ENCODE results near the gene PIK3CD.
A peak's percentile ranks its signal among the peaks of the same experiment; 100 is the strongest.

Gene PIK3CD

GRCh38 chr1:9730096-9730901 is 78.8 kb downstream of the PIK3CD start:
- Histone ChIP-seq H3K27me3 (ENCODE audit: insufficient read depth, low read length) (no peaks in the 10 kb centered on the region), H3K9ac (ENCODE audit: low read length) (no peak overlapping the region), H3K36me3 (ENCODE audit: insufficient read depth, low read length) (peaks cover 89% of the 10 kb centered on the region), H3K4me2 (ENCODE audit: low read length) (no peak overlapping the region), H2AFZ (ENCODE audit: low read length) (no peak overlapping the region), H3K9me2 (ENCODE audit: low read depth, low read length) (no peaks in the 10 kb centered on the region), H3K4me1 (ENCODE audit: insufficient read depth, low read length, severe bottlenecking) (peaks cover 7% of the 10 kb centered on the region), H4K20me1 (ENCODE audit: insufficient read depth, low read length) (no peaks in the 10 kb centered on the region), H3F3A (ENCODE audit: insufficient read depth, low read length) (0 out of 2 replicates have a peak, but pooled peaks cover 3% of the 10 kb centered on the region), H3K9me3 (ENCODE audit: low read length) (no peaks in the 10 kb centered on the region), H3K27ac (ENCODE audit: low read depth, low read length, poor library complexity, severe bottlenecking) (peak overlapping the region; percentile 56), H3K79me2 (ENCODE audit: insufficient read depth, low read length) (no peaks in the 10 kb centered on the region), H3K4me3 (ENCODE audit: low read depth, low read length, poor library complexity, severe bottlenecking) (no peak overlapping the region)
- TF ChIP-seq CTCF (IDR thresholded peaks at IDR 0.05; ENCODE audit: low read length) (no peak), EZH2 (IDR thresholded peaks at IDR 0.05; ENCODE audit: borderline replicate concordance, low read length) (no peak)

GRCh38 chr1:9731051-9731537 is 79.6 kb downstream of the PIK3CD start:
- H3K9ac ChIP-seq (ENCODE audit: low read length): no peak overlapping the region
- H3K9me3 ChIP-seq (ENCODE audit: low read length): no peaks in the 10 kb centered on the region
- H4K20me1 ChIP-seq (ENCODE audit: insufficient read depth, low read length): no peaks in the 10 kb centered on the region
- H3K9me2 ChIP-seq (ENCODE audit: low read depth, low read length): no peaks in the 10 kb centered on the region
- peaks cover 97% of the 10 kb centered on the region for H3K36me3 ChIP-seq (ENCODE audit: insufficient read depth, low read length)
- H3K79me2 ChIP-seq (ENCODE audit: insufficient read depth, low read length): no peaks in the 10 kb centered on the region
- no peaks in the 10 kb centered on the region for H3K27me3 ChIP-seq (ENCODE audit: insufficient read depth, low read length)
- H3K4me2 ChIP-seq (ENCODE audit: low read length): no peak overlapping the region
- peak overlapping the region; percentile 56 for H3K27ac ChIP-seq (ENCODE audit: low read depth, low read length, poor library complexity, severe bottlenecking)
- no peak overlapping the region for H2AFZ ChIP-seq (ENCODE audit: low read length)
- H3F3A ChIP-seq (ENCODE audit: insufficient read depth, low read length): 0 out of 2 replicates have a peak, but pooled peaks cover 3% of the 10 kb centered on the region
- TF ChIP-seq EZH2 (IDR thresholded peaks at IDR 0.05; ENCODE audit: borderline replicate concordance, low read length) (no peak), CTCF (IDR thresholded peaks at IDR 0.05; ENCODE audit: low read length) (no peak)
- peaks cover 7% of the 10 kb centered on the region for H3K4me1 ChIP-seq (ENCODE audit: insufficient read depth, low read length, severe bottlenecking)
- H3K4me3 ChIP-seq (ENCODE audit: low read depth, low read length, poor library complexity, severe bottlenecking): no peak overlapping the region

- Histone ChIP-seq H3K9me2 (ENCODE audit: low read depth, low read length) (no peaks in the 10 kb centered on the region), H2AFZ (ENCODE audit: low read length) (no peak overlapping the region), H4K20me1 (ENCODE audit: insufficient read depth, low read length) (no peaks in the 10 kb centered on the region), H3K9me3 (ENCODE audit: low read length) (no peaks in the 10 kb centered on the region), H3K27ac (ENCODE audit: low read depth, low read length, poor library complexity, severe bottlenecking) (no peak overlapping the region), H3K9ac (ENCODE audit: low read length) (no peak overlapping the region), H3K36me3 (ENCODE audit: insufficient read depth, low read length) (peaks cover 100% of the 10 kb centered on the region), H3K4me3 (ENCODE audit: low read depth, low read length, poor library complexity, severe bottlenecking) (no peak overlapping the region), H3F3A (ENCODE audit: insufficient read depth, low read length) (0 out of 2 replicates have a peak, but pooled peaks cover 3% of the 10 kb centered on the region), H3K4me1 (ENCODE audit: insufficient read depth, low read length, severe bottlenecking) (peaks cover 7% of the 10 kb centered on the region), H3K79me2 (ENCODE audit: insufficient read depth, low read length) (no peaks in the 10 kb centered on the region), H3K27me3 (ENCODE audit: insufficient read depth, low read length) (no peaks in the 10 kb centered on the region), H3K4me2 (ENCODE audit: low read length) (no peak overlapping the region)
- TF ChIP-seq CTCF (IDR thresholded peaks at IDR 0.05; ENCODE audit: low read length) (no peak), EZH2 (IDR thresholded peaks at IDR 0.05; ENCODE audit: borderline replicate concordance, low read length) (no peak)
These were observed 80.0 kb downstream of the PIK3CD start for GRCh38 chr1:9731561-9731960.

All from OCI-LY1 (cell line).